Measurements from ENCODE around the gene SMG5.
"Not testable (repeated sequence)": the region's sequence is repeated elsewhere in the genome, so short reads cannot be mapped to it uniquely, and the experiment has no call there.

SMG5 gene, protein sequence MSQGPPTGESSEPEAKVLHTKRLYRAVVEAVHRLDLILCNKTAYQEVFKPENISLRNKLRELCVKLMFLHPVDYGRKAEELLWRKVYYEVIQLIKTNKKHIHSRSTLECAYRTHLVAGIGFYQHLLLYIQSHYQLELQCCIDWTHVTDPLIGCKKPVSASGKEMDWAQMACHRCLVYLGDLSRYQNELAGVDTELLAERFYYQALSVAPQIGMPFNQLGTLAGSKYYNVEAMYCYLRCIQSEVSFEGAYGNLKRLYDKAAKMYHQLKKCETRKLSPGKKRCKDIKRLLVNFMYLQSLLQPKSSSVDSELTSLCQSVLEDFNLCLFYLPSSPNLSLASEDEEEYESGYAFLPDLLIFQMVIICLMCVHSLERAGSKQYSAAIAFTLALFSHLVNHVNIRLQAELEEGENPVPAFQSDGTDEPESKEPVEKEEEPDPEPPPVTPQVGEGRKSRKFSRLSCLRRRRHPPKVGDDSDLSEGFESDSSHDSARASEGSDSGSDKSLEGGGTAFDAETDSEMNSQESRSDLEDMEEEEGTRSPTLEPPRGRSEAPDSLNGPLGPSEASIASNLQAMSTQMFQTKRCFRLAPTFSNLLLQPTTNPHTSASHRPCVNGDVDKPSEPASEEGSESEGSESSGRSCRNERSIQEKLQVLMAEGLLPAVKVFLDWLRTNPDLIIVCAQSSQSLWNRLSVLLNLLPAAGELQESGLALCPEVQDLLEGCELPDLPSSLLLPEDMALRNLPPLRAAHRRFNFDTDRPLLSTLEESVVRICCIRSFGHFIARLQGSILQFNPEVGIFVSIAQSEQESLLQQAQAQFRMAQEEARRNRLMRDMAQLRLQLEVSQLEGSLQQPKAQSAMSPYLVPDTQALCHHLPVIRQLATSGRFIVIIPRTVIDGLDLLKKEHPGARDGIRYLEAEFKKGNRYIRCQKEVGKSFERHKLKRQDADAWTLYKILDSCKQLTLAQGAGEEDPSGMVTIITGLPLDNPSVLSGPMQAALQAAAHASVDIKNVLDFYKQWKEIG

DNA sequence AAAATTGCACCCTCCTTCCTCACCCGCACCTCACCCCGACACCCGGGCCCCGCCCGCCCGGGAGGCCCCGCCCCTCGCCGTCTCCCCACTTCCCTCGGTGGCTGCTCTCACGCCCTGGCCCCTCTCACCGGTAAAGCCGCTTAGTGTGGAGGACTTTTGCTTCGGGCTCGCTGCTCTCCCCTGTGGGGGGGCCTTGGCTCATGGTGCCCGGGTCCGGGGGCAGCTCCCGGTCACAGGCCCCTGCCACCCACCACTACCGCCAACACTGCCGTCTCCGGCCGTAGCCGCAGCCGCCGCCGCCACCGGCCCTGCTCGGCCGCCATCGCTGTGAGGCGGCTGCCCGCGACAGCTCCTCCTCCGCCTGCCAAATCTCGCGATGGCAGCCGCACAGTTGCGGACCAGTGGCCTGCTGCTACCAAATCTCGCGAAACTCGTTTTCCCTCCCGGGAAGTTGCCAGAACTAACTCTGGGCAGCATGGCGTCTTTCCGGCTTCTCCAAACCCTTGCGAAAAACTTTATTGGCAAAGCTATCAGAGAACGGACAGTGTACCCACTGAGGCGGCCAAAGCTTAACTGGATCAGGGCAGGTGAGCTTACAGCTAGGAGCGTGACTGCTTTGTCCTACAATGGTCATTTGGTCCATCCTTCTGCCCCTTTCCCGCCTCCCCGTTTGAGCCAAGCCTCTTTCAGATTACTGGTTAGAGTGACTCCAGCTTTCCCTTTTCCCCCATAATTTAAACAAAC, at the start of gene SMG5:
Gene SMG5 (minus strand): TSS at position 347 of the 744 bp plus-strand sequence. CDS start 145 bp downstream, at position 202.
- Mint-ChIP-seq H3K27me3 (no peaks in the 10 kb centered on the region), H3K9me3 (no peaks in the 10 kb centered on the region), H3K4me3 (peak within 1 kb of the TSS; percentile 95), H3K27ac (peak within 1 kb of the TSS; percentile 90), H3K36me3 (ENCODE audit: low read depth) (peaks cover 29% of the 10 kb centered on the region), H3K4me1 (peaks cover 37% of the 10 kb centered on the region)
- peak; percentile 86 for ATAC-seq
- DNase-seq = peak; percentile 96

DNA sequence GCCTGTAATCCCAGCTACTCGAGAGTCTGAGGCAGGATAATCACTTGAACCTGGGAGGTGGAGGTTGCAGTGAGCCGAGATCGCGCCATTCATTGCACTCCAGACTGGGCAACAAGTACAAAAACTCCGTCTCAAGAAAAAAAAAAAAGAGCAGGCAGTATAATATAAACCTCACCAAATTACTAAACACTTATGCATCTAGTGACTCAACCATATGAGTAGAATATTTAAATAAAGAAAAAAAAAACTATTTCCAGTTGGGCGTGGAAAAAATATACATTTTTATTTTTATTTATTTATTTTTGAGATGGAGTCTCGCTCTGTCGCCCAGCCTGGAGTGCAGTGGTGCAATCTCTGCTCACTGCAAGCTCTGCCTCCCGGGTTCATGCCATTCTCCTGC, 40.6 kb upstream of the SMG5 start:
- H3K4me3 Mint-ChIP-seq, H3K27me3 Mint-ChIP-seq, ATAC-seq, H3K4me1 Mint-ChIP-seq, DNase-seq, H3K9me3 Mint-ChIP-seq, H3K27ac Mint-ChIP-seq: not testable (repeated sequence)
- H3K36me3 Mint-ChIP-seq (ENCODE audit: low read depth) = peaks cover 54% of the 10 kb centered on the region

DNA sequence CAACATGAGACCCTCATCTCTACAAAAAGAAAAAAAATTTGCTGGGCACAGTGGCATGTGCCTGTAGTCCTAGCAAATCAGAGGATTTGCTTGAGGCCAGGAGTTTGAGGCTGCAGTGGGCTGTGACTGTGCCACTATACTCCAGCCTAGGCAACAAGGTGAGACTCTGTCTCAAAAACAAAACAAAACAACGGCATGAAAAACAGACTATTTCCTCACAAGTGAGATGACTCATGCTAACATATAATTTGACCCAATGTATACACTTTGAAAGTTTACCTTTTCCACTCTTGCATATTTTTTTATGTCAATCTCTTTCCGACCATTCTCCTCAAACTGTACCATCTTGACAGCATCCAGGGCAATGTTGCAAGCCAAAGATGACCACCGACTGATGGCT, 37.9 kb upstream of the SMG5 start:
- no peak overlapping the region for H3K27ac Mint-ChIP-seq
- ATAC-seq (no peak), DNase-seq (no peak)
- no peak overlapping the region for H3K4me3 Mint-ChIP-seq
- no peaks in the 10 kb centered on the region for H3K27me3 Mint-ChIP-seq
- H3K9me3 Mint-ChIP-seq = no peaks in the 10 kb centered on the region
- peaks cover 69% of the 10 kb centered on the region for H3K36me3 Mint-ChIP-seq (ENCODE audit: low read depth)
- no peaks in the 10 kb centered on the region for H3K4me1 Mint-ChIP-seq

DNA sequence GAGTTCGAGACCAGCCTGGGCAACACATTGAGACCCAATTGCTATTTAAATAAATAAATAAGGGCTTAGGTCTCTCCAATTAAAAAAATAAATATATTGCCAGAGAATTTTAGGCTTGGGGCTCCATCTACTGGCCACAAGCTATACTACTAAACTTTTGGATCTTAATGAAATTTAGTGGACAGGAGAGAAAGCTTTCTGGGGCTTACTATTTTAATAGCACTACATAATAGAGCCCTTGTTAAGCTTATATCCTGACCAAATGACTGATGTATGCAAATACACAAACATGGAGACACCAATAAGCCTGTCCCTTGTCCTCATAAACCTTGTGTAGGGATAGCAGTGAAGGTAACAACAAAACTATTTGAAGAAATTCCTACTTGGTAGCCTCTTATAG, 37.0 kb upstream of the SMG5 start:
- H3K9me3 Mint-ChIP-seq = no peaks in the 10 kb centered on the region
- H3K4me3 Mint-ChIP-seq = no peak overlapping the region
- H3K4me1 Mint-ChIP-seq = no peaks in the 10 kb centered on the region
- ATAC-seq (no peak), DNase-seq (no peak)
- H3K36me3 Mint-ChIP-seq (ENCODE audit: low read depth) = peaks cover 65% of the 10 kb centered on the region
- no peak overlapping the region for H3K27ac Mint-ChIP-seq
- no peaks in the 10 kb centered on the region for H3K27me3 Mint-ChIP-seq

DNA sequence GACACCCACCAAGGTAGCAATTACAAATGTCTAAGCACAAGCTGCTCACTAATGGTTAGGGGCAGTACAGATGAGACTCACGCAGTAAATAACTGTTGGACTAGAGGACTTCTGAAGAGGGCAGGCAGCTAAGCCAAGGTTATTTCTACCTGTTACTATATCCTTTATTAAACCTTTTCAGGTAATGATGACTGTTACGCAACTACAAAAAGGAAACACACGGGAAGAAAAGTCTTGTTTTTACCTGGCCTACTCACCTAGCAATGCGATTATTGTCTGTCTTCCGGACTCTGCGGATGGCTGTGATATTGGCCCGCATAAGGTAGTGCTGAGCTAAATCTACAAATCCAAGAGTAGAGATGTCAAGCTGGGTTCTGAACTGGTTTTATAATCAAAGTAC, 34.3 kb upstream of the SMG5 start:
- ATAC-seq (no peak), DNase-seq (no peak)
- no peaks in the 10 kb centered on the region for H3K27me3 Mint-ChIP-seq
- peaks cover 75% of the 10 kb centered on the region for H3K36me3 Mint-ChIP-seq (ENCODE audit: low read depth)
- H3K27ac Mint-ChIP-seq = no peak overlapping the region
- H3K4me3 Mint-ChIP-seq = no peak overlapping the region
- H3K9me3 Mint-ChIP-seq = no peaks in the 10 kb centered on the region
- no peaks in the 10 kb centered on the region for H3K4me1 Mint-ChIP-seq

DNA sequence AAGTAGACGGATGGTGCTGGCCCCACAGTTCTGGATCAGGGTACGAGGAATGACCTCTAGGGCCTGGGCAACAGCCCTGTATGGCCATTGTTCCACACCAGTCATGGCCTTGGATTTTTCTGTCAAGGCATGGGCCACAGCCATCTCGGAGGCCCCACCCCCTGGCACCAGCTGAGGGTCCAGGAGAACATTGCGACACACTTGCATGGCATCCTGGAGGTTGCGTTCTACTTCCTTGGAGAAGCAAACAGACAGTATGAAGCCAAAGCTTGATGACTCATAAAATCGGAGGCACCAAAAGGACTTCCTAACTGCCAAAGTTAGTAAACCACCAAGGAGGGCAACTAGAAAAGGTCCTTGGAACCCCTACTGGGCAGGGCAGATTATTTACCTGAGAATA, 28.3 kb upstream of the SMG5 start:
- Mint-ChIP-seq H3K27me3 (no peaks in the 10 kb centered on the region), H3K4me1 (no peaks in the 10 kb centered on the region), H3K27ac (no peak overlapping the region), H3K4me3 (no peak overlapping the region), H3K9me3 (no peaks in the 10 kb centered on the region), H3K36me3 (ENCODE audit: low read depth) (peaks cover 63% of the 10 kb centered on the region)
- ATAC-seq (no peak), DNase-seq (no peak)

DNA sequence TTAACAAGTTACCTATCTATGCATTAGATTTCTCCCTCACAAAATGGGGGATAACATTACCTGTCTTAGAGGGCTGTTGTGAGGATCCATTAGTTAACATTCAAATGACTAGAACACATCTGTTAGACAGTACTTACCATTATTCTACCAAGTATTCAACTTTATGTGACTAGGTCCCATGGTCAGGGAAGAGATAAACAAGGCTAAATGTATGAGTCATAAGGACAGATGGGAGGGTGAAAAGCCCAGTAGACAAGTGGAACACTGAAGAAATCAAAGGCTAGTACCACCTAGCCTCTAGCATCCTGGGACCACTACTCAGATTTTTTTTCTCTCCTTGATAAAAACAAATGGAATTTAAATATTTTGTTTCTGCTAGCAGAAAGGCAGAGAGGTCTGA, 25.5 kb upstream of the SMG5 start:
- no peak overlapping the region for H3K4me3 Mint-ChIP-seq
- ATAC-seq (no peak), DNase-seq (no peak)
- no peaks in the 10 kb centered on the region for H3K27me3 Mint-ChIP-seq
- H3K4me1 Mint-ChIP-seq = no peaks in the 10 kb centered on the region
- H3K36me3 Mint-ChIP-seq (ENCODE audit: low read depth) = peaks cover 53% of the 10 kb centered on the region
- no peak overlapping the region for H3K27ac Mint-ChIP-seq
- no peaks in the 10 kb centered on the region for H3K9me3 Mint-ChIP-seq

DNA sequence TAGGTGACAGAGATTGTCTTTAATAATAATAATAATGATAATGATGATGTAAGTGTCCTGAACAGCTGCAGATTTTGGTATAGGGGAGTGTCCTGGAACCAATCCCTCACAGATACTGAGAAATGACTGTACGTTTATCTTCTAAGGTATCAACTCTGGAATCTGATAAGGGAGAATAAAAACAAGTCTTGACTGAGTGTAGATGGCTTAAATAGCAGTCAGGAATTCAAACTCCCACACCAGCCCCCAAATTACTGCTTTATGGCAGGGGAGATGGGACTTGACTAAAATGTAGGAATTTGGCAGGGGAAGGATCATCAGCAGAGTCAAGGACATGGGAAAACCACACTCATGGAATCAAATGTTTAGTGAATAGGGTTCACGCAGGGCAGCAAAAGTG, 22.6 kb upstream of the SMG5 start:
- Mint-ChIP-seq H3K27me3 (no peaks in the 10 kb centered on the region), H3K27ac (no peak overlapping the region), H3K4me1 (no peaks in the 10 kb centered on the region), H3K9me3 (no peaks in the 10 kb centered on the region), H3K36me3 (ENCODE audit: low read depth) (peaks cover 41% of the 10 kb centered on the region), H3K4me3 (no peak overlapping the region)
- DNase-seq (no peak), ATAC-seq (no peak)

DNA sequence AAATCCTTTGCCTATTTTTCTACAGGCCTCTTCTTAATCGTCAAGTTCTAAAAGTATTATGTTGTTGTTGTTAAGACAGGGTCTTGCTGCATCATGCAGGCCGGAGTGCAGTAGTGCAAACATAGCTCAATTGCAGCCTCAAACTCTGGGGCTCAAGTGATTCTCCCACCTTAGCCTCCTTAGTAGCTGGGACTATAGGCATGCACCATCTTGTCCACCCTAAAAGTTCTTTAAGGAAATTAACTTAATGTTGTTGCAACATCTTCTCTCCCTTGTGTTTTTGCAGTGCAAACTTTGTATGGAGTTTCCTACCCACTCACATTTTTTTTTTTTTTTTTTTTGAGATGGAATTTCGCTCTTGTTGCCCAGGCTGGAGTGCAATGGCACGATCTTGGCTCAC, 20.6 kb upstream of the SMG5 start:
- peaks cover 26% of the 10 kb centered on the region for H3K36me3 Mint-ChIP-seq (ENCODE audit: low read depth)

DNA sequence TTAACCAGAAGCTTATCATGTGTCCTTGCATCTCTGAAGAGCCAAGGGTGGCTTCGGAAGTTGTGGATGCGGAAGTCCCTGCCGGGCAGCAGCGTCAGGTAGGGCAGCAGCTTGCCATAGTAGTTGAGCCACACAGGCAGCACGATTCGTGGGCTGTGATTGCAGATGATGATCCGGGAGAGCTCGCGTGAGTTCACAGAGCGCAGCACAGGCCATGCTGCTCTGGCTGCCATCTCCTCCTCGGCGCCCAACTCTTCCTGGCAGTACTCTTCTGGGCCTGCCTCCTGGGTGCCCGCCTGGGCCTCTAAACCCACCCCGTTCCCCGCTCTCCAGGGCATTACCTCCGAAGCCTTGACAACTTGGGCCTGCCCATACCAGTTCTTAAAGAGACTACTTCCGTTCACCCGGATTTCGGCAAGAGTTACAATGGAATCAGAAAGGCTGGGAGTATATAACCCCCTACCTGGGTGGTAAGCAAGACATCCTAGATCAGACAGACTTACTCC, 16.3 kb upstream of the SMG5 start, which contains the start of gene VHLL:
Gene VHLL (minus strand): TSS at position 456 of the 506 bp plus-strand sequence. CDS start 118 bp downstream, at position 338.
- no peak within 1 kb of the TSS for H3K27ac Mint-ChIP-seq
- no peaks in the 10 kb centered on the region for H3K27me3 Mint-ChIP-seq
- H3K4me3 Mint-ChIP-seq = no peak within 1 kb of the TSS
- DNase-seq = no peak
- no peaks in the 10 kb centered on the region for H3K9me3 Mint-ChIP-seq
- H3K4me1 Mint-ChIP-seq = peaks cover 16% of the 10 kb centered on the region
- no peak for ATAC-seq
- peaks cover 9% of the 10 kb centered on the region for H3K36me3 Mint-ChIP-seq (ENCODE audit: low read depth)

More for the DNA sequence above, 20.6 kb upstream of the SMG5 start:
- no peak for ATAC-seq
- Mint-ChIP-seq H3K4me3 (no peak overlapping the region), H3K4me1 (no peaks in the 10 kb centered on the region), H3K27ac (peak overlapping the region; percentile 11), H3K9me3 (no peaks in the 10 kb centered on the region), H3K27me3 (no peaks in the 10 kb centered on the region)
- no peak for DNase-seq

DNA sequence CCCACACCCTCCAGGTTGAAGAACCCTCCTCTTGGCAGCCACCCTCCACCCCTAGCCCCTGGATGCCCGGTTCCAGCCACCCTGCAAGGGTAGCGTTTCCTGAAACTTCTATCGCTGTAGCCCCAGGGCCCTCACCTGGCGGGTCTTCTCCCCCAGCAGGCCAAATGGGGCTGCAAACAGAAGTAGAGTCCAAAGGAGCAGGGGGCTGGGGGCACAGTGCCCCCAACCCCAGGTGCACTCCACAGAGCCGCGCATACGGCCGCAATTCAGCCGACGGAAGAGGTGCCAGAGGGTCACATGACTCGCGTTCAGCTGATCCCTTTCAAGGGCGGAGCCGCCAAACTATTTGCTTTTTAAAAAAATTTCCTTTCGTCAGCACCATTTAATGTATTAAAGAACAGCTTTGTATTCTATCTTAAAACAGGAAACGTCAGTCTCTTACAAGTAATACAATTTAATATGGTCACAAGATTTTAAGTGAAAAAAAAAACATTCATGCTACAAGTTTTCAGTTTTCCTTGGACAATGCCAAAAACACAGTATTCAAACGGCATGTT, 12.8 kb upstream of the SMG5 start, which contains the start of gene GLMP:
Gene GLMP (minus strand): TSS at position 289 of the 557 bp plus-strand sequence. CDS start 34 bp downstream, at position 255.
- ATAC-seq (peak; percentile 81), DNase-seq (peak; percentile 59)
- Mint-ChIP-seq H3K9me3 (no peaks in the 10 kb centered on the region), H3K27ac (peak within 1 kb of the TSS; percentile 68), H3K4me3 (peak within 1 kb of the TSS; percentile 83), H3K36me3 (ENCODE audit: low read depth) (peaks cover 1% of the 10 kb centered on the region), H3K4me1 (peaks cover 18% of the 10 kb centered on the region), H3K27me3 (no peaks in the 10 kb centered on the region)

DNA sequence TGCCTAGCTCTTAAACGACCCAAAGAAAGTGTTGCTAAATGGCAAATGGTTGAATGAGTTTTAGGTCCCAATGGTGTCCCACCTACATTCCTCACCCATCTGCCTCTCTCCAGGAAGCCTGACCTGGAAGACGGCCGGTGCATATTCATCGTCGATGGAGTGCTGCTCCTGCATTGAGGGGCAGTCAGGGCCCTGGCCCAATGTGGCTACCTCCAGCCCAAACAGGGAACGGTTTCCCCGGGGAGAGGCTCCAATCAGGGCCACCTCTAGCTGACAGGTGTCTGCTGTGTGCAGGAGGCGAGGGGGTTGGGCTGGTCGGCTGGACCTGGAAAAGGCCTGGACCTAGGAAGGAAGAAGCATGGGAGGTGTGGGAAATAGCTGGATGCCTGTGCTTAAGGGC, 11.3 kb upstream of the SMG5 start:
- Mint-ChIP-seq H3K4me3 (no peak overlapping the region), H3K27ac (no peak overlapping the region)
- ATAC-seq = no peak

DNA sequence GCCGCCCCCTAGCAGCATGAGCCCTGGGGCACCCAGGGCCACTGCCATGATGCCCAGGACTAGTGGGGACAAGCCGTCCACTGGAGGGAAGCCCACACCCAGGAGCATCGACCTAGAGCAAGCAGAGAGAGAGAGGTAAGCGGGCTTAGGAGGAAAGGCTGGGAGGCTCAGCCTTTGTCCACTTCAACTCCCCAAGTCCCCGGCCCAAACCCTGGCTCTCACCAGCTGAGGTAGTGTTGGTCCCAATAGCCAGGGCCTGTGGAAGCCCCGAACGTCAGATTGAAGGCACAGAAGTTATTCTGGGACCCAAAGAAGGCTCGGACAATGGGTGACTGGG, 10.4 kb upstream of the SMG5 start:
- ATAC-seq = no peak
- no peak overlapping the region for H3K27ac Mint-ChIP-seq
- H3K4me1 Mint-ChIP-seq = peaks cover 18% of the 10 kb centered on the region
- DNase-seq = no peak
- H3K4me3 Mint-ChIP-seq = no peak overlapping the region
- no peaks in the 10 kb centered on the region for H3K9me3 Mint-ChIP-seq
- H3K36me3 Mint-ChIP-seq (ENCODE audit: low read depth) = peaks cover 4% of the 10 kb centered on the region
- H3K27me3 Mint-ChIP-seq = no peaks in the 10 kb centered on the region

More for the DNA sequence above, 11.3 kb upstream of the SMG5 start:
- Mint-ChIP-seq H3K36me3 (ENCODE audit: low read depth) (peaks cover 1% of the 10 kb centered on the region), H3K9me3 (no peaks in the 10 kb centered on the region), H3K27me3 (no peaks in the 10 kb centered on the region), H3K4me1 (peaks cover 18% of the 10 kb centered on the region)
- DNase-seq = no peak

Data from activated naive CD8-positive, alpha-beta T cell treated with anti-CD3 and anti-CD28 coated beads, Interleukin-2, amount 50 U/mL, for 24 hours (primary cell).